Activated T-cell treated with anti-CD3 and anti-CD28 coated beads, Interleukin-2, amount 50 U/mL, for 4 hours (primary cell): ENCODE measurements around the gene FAM222A. TPM values are rescaled to one million over a fixed set of nuclear protein-coding genes. Genes with fewer than 3 reads are reported as not detected.

Experiments used
- ATAC-seq, 2 donors: fragments of 200-7000 bp; cut with Tn5 transposase; one replicate each; pipeline ENCODE4 v1.10.0; 2021
- DNase-seq: peaks from one replicate; pipeline ENCODE4 v3.0.0-alpha.2; 2020
- H3K27me3 Mint-ChIP-seq: one replicate; pipeline ENCODE4 v1.8.0; 2021; ENCODE audit warnings: low read depth, mixed read lengths
- H3K36me3 Mint-ChIP-seq: one replicate; pipeline ENCODE4 v1.8.0; 2022; ENCODE audit warnings: mixed read lengths; ENCODE audit not compliant: insufficient read depth
- H3K4me1 Mint-ChIP-seq: one replicate; pipeline ENCODE4 v1.8.0; 2021; ENCODE audit warnings: low read depth, mixed read lengths
- H3K4me3 Mint-ChIP-seq: one replicate; pipeline ENCODE4 v1.8.0; 2021; ENCODE audit warnings: mild to moderate bottlenecking, moderate library complexity, mixed read lengths
- H3K9me3 Mint-ChIP-seq: one replicate; pipeline ENCODE4 v1.8.0; 2021; ENCODE audit warnings: mixed read lengths
- total RNA-seq, 3 donors: library from RNA; stranded (reverse); gene quantifications; one replicate each; pipeline ENCODE4 v1.2.1, GENCODE V29; 2021

FAM222A gene
- total RNA-seq, 3 donors from 2014 or later: 4.2 to 6.7 (median 4.8) TPM

DNA sequence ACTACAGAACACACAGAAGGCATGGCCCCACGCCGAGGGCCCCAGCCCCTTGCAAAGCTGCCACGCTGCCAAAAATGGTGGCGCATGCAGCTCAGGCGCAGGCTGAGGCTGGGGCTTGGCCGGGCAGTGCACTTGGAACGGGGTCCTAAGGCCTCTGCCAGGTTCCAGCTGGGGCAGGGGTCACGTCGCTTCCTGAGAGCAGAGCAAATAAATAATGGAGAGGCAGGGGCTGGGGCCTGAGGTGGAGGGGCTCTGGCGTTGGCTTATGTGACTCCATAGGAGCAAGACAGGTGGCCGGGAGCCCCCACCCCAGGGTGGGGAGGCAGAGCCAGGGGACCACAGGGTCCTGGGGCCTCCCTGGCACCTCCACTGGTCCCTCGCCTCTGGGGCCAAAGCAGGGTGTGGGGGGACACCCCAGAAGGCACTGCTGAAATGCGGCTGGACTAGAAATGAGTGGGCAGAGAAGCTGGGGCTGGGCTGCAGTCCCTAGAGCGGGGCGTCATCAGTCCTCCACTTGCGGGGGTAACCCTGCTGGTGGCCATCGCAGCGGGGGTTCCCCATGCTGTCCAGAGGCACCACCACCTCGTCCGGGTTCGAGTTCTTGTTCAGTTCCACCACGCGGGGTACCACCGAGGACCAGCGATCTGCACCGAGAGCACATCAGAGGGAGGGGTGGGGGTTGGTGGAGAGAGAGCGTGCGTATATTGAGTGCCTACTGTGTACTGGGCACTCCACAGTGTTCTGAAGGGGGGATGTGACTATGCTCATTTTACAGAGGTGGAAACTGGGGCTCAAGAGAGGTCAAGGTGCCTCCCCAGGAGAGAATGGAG, 69.7 kb downstream of the FAM222A start:
- ATAC-seq (no peak), DNase-seq (no peak)
- Mint-ChIP-seq H3K9me3 (no peaks in the 10 kb centered on the region), H3K4me3 (no peak overlapping the region), H3K36me3 (no peaks in the 10 kb centered on the region), H3K4me1 (no peaks in the 10 kb centered on the region), H3K27me3 (peaks cover 8% of the 10 kb centered on the region)

DNA sequence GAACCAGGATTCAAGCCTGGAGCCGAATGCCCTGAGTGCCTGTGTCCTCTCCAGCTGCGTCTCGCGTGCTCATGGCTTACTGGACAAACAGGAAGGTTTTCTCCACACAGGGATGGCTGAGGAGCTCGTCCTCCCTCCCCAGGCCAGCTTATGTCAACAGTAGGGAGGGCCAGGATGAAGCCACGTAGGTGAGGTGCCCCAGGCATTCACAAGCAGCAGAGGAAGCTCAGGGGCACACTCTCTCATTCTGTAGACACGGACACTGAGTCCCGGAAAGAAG, 70.3 kb downstream of the FAM222A start:
- Mint-ChIP-seq H3K9me3 (no peaks in the 10 kb centered on the region), H3K27me3 (peaks cover 8% of the 10 kb centered on the region), H3K4me1 (no peaks in the 10 kb centered on the region), H3K4me3 (no peak overlapping the region), H3K36me3 (no peaks in the 10 kb centered on the region)
- ATAC-seq: no peak
- DNase-seq: no peak

DNA sequence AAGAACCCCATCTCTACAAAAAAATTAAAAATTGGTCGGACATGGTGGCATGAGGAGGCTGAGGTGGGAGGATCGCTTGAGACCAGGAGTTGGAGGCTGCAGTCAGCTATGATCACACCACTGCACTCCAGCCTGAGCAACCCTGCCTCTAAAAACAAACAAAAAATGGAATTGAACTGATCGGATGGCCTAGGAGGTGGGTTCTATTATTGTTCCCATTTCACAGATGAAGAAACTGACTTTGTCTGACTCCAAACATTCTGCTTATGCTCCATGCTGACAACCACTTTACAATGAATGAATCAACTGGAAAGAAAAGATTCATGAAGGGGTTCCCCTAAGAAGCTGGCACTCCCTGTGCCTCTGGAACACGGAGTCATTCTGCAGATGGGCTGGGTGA, 72.2 kb downstream of the FAM222A start:
- DNase-seq: no peak
- no peaks in the 10 kb centered on the region for H3K36me3 Mint-ChIP-seq
- no peaks in the 10 kb centered on the region for H3K9me3 Mint-ChIP-seq
- no peak overlapping the region for H3K4me3 Mint-ChIP-seq
- no peaks in the 10 kb centered on the region for H3K4me1 Mint-ChIP-seq
- peaks cover 8% of the 10 kb centered on the region for H3K27me3 Mint-ChIP-seq
- no peak for ATAC-seq

DNA sequence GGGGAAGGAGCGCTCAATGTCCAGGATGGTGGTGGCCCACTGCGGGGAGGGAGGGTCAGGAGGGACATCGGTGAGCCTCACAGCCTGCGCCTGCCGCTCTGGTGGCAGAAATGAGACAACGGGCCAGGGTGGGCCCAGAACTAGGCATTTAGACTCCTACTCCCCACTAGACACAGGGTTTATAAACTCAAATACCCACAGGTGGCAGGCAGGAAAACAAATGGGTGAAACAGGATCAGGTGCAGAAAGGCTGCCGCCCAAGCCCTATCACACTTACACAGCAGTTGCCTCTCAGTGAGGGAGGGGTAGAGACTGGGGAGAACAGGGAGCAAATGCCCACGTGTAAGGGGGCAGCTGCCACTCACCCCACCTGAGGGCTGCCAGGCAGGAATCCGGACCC, 73.2 kb downstream of the FAM222A start:
- H3K27me3 Mint-ChIP-seq: peaks cover 8% of the 10 kb centered on the region
- no peaks in the 10 kb centered on the region for H3K4me1 Mint-ChIP-seq
- H3K4me3 Mint-ChIP-seq: no peak overlapping the region
- no peaks in the 10 kb centered on the region for H3K36me3 Mint-ChIP-seq
- DNase-seq: no peak
- no peak for ATAC-seq
- no peaks in the 10 kb centered on the region for H3K9me3 Mint-ChIP-seq

DNA sequence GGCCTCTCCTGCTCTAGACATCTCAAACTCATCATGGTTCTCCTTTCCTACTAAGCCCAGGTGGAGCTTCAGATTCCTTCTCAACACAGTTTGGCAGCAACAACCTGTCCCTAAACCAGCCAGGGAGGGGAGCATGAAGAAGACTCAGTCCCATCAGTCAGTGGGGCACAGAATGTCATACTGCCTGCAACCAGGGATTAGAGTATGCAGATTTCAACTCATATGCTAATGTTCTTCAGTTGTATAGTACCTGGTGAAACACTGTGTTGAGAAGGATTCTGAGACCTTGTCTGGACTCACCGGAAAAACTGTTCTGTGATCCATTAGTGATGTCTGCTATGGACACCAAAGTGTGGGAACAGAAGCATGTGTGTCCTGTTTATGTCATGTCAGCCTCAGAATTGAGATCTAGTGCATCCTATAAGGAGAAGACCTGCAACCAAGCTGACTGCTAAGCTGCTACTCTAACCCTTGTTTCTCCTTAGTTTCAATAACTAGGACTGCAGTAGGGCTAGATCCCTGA, 76.0 kb downstream of the FAM222A start:
- DNase-seq (no peak), ATAC-seq (no peak)
- no peaks in the 10 kb centered on the region for H3K36me3 Mint-ChIP-seq
- H3K4me3 Mint-ChIP-seq: no peak overlapping the region
- no peaks in the 10 kb centered on the region for H3K9me3 Mint-ChIP-seq
- no peaks in the 10 kb centered on the region for H3K4me1 Mint-ChIP-seq
- peaks cover 14% of the 10 kb centered on the region for H3K27me3 Mint-ChIP-seq

DNA sequence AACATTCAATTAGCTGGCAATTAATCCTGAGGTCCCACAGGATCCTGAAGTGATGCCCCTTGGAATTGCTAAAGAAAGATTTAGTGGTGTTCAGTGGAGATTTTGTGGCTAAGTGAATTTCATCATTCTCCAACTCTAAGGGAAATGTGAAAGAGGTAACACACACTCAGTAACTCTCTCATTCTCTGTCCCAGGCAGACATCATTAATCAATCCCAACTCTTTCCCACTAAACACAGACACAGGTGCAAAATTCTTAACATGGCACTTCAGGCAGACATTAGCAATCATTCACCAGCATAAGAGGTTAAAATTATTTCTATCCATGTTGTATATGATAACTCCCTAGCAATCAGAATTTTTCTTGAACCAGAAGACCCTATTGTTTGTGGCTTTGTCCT, 79.4 kb downstream of the FAM222A start:
- H3K4me3 Mint-ChIP-seq: no peak overlapping the region
- H3K36me3 Mint-ChIP-seq: no peaks in the 10 kb centered on the region
- peaks cover 13% of the 10 kb centered on the region for H3K27me3 Mint-ChIP-seq
- H3K4me1 Mint-ChIP-seq: no peaks in the 10 kb centered on the region
- ATAC-seq: no peak
- DNase-seq: no peak
- H3K9me3 Mint-ChIP-seq: no peaks in the 10 kb centered on the region

DNA sequence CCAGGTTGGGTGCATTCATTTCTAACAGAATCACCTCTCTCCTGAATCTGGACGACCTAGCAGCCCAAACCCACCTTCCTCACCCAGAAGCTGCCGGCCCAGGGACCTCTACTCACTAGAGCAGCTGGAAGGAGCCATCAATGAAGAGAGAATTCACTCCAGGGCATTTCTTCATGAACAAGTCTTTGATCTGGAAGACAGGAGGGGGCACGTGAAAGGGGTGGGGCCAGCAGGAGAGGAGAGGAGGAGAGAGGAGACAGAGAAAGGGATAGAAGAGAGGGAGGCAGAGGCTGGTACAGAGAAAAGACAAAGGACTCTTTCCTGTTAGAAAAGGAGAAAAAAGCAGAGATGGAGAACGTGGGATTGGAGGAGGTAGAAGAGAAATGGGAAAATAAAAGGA, 79.8 kb downstream of the FAM222A start:
- H3K36me3 Mint-ChIP-seq: no peaks in the 10 kb centered on the region
- H3K27me3 Mint-ChIP-seq: peaks cover 11% of the 10 kb centered on the region
- no peaks in the 10 kb centered on the region for H3K9me3 Mint-ChIP-seq
- H3K4me3 Mint-ChIP-seq: no peak overlapping the region
- ATAC-seq (no peak), DNase-seq (no peak)
- H3K4me1 Mint-ChIP-seq: no peaks in the 10 kb centered on the region

DNA sequence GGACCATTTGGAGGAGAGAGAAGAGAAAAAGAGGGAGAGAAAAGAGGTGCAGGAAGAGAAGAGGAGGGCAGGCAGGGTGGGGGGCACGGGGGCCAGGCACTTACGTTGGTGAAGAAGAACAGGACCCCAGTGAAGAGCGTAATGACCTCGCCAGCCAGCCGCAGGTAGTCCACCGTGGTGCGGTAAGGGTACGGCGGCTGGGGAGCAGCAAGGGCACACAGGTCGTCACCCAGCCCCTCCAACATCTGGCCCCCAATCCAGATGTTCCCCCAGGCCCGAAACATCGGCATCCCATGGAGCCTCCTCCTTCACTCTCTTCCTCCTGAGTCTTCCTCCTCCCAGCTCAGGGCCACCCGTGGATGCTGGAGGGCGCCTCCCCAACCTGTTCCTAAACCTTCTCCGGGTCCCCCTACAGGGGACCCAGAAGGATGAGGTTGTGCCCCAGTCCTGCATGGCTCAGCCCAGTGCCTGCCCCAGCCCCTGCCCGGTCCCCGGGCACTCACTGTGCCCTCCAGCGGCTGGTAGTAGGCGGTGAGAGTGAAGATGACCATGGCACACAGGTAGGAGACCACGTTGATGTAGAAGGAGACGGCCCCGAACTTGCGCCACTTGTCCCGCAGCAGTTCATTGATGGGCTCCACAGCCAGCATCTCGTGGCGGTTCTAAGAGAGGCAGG, 80.3 kb downstream of the FAM222A start:
- Mint-ChIP-seq H3K4me1 (no peaks in the 10 kb centered on the region), H3K4me3 (no peak overlapping the region), H3K9me3 (no peaks in the 10 kb centered on the region), H3K36me3 (no peaks in the 10 kb centered on the region), H3K27me3 (peaks cover 11% of the 10 kb centered on the region)
- ATAC-seq (no peak), DNase-seq (no peak)

DNA sequence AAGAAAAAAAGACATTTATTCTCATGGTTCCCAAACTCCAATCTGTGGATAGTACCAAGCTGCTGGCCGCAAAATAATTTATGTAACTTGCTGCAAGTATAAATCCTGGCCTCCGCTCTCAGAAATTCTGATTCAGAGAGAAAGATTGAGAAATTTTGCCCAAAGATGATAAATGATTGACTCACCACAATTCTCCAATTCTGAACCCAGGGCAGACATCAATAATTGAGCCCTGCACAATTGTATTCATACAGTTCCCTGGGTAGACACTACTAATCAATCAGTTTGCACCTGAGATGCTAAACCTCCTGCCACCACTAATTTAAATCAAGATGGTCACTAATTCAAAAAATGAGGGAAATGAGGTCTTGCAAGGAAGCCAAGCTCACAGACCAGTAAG, 81.4 kb downstream of the FAM222A start:
- Mint-ChIP-seq H3K4me1 (no peaks in the 10 kb centered on the region), H3K27me3 (peaks cover 11% of the 10 kb centered on the region)

DNA sequence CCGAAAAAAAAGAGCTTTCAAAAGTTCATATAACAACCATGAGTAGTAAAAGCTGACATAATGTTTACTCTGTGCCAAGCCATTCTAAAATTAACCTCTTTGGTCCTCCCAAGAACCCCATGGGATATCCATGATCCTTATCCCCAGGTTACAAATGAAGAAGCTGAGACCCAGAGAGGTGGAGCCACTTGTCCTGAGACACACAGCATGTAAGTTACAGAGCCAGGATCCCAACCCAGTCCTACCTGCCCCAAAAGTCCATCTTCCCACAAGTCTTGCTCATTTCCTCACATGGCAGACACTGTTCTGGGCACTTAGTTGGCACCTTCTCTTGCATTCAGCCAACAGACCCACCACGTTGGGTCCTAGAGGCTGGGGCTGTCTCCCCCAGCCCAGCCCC, 82.4 kb downstream of the FAM222A start:
- Mint-ChIP-seq H3K4me1 (no peaks in the 10 kb centered on the region), H3K9me3 (no peaks in the 10 kb centered on the region), H3K27me3 (peaks cover 11% of the 10 kb centered on the region), H3K4me3 (no peak overlapping the region), H3K36me3 (no peaks in the 10 kb centered on the region)
- ATAC-seq: no peak
- DNase-seq: no peak

More for the DNA sequence above, 81.4 kb downstream of the FAM222A start:
- no peak for ATAC-seq
- H3K9me3 Mint-ChIP-seq: no peaks in the 10 kb centered on the region
- no peaks in the 10 kb centered on the region for H3K36me3 Mint-ChIP-seq
- no peak for DNase-seq
- no peak overlapping the region for H3K4me3 Mint-ChIP-seq

DNA sequence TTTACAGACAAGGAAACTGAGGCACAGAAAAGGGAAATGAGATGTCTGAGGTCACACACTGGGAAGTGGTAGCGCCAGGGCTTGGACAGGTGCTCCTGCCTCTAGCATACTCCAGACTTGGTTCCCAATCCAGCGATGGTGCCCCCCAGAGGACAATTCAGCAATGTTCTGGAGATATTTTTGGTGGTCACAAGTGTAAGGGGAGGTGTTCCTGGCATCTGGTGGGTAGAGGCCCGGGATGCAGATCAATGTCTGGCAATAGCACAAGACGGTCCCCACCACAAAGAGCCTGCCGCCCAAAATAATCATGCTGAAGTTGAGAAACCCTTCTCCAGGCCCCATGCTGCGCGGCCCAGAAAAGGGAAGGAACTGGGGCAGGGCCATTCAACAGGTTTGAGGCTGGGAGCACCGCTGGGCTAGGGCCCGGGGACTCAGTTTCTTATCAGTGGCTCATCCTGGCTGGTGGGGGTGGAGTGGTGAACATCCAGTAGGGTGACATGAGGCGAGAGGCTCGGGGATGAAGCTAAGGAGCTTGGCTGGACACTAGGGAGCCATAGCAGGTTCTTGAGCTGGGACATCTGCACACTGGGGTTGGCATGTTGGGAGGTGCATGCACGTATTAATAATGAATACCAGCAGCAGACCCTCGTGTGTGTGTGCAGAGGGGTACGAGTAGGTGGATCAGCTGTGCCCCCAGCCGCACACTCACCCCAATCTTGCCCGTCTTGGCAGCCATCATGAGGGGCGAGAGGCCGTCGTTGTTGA, 84.5 kb downstream of the FAM222A start:
- Mint-ChIP-seq H3K4me1 (no peaks in the 10 kb centered on the region), H3K9me3 (no peaks in the 10 kb centered on the region), H3K27me3 (peaks cover 8% of the 10 kb centered on the region), H3K4me3 (no peak overlapping the region), H3K36me3 (no peaks in the 10 kb centered on the region)
- ATAC-seq (no peak), DNase-seq (no peak)

DNA sequence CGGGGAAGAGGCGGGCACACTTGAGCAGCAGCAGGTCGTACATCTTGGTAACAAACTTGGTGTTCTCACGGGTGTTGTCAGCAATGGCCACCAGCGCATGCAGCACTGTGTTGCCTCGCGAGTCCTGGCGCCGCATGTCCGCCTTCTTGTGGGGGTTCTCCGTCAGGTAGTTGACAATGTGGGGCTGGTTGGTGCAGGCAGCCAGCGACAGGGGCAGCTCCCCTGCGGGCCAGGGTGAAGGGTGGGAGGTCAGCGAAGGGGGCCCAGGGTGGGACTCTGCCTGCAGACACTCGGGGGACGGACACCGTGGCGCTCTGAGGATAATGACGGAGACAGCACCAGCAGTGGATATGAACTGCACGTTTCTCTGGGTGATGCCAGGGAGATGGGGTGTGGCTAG, 85.1 kb downstream of the FAM222A start:
- ATAC-seq: no peak
- no peak overlapping the region for H3K4me3 Mint-ChIP-seq
- no peaks in the 10 kb centered on the region for H3K4me1 Mint-ChIP-seq
- DNase-seq: no peak
- no peaks in the 10 kb centered on the region for H3K36me3 Mint-ChIP-seq
- no peaks in the 10 kb centered on the region for H3K9me3 Mint-ChIP-seq
- H3K27me3 Mint-ChIP-seq: peaks cover 5% of the 10 kb centered on the region

DNA sequence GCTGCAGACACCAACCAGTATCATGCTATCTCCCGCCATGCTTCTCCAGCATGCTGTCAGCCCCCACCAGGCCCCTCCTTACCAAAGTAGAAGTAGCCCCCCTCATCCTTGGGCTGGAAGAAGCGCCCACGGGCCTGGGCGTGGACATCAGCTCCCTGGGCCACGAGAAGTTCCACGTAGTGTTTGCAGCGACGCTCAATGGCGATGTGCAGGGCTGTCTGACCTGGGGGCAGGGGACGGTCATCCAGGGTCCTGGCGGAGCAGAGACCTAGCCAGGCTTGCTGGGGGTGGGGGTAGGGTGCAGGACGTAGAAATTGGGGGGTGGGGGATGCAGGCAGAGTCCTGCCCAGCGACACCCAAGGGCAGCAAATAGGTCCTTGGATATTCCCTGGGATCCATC, 86.9 kb downstream of the FAM222A start:
- no peak overlapping the region for H3K4me3 Mint-ChIP-seq
- peaks cover 3% of the 10 kb centered on the region for H3K27me3 Mint-ChIP-seq
- H3K4me1 Mint-ChIP-seq: no peaks in the 10 kb centered on the region
- no peaks in the 10 kb centered on the region for H3K36me3 Mint-ChIP-seq
- DNase-seq (no peak), ATAC-seq (no peak)
- H3K9me3 Mint-ChIP-seq: no peaks in the 10 kb centered on the region

DNA sequence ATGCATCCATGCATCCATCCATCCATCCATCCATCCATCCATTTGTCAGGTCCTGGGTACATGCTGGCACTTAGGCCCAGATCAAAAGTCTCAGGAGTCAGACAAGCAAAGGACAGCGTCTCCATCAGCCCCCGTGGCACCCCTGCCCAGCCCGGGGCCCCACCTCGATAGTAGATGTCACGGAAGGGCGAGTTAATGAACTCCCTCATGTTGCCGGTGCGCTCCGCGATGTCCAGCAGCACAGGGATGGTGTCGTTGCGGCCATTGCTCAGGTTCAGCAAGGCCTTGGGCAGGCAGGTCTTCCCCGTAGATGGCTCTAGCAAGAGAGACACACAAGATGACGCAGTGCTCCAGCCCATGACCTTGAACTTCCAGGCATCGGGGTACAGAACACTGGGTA, 89.2 kb downstream of the FAM222A start:
- Mint-ChIP-seq H3K4me1 (no peaks in the 10 kb centered on the region), H3K9me3 (no peaks in the 10 kb centered on the region), H3K4me3 (no peak overlapping the region), H3K27me3 (no peaks in the 10 kb centered on the region), H3K36me3 (no peaks in the 10 kb centered on the region)
- ATAC-seq: no peak
- DNase-seq: no peak
